HG02623 (cell line): Measurements from ENCODE around the gene ELK3.
"Not testable (repeated sequence)": the region's sequence is repeated elsewhere in the genome, so short reads cannot be mapped to it uniquely, and the experiment has no call there.

Experiments
- ATAC-seq: cut with Tn5 transposase; IDR thresholded peaks from one replicate; pipeline ENCODE4 v1.9.1; 2021; ENCODE audit warnings: moderate library complexity; ENCODE audit not compliant: unreplicated experiment

Gene ELK3

GRCh38 chr12:96302687-96303310 lies 108.6 kb downstream of the ELK3 start:
- no peak for ATAC-seq

GRCh38 chr12:96303653-96304052 lies 109.5 kb downstream of the ELK3 start:
- no peak for ATAC-seq

DNA sequence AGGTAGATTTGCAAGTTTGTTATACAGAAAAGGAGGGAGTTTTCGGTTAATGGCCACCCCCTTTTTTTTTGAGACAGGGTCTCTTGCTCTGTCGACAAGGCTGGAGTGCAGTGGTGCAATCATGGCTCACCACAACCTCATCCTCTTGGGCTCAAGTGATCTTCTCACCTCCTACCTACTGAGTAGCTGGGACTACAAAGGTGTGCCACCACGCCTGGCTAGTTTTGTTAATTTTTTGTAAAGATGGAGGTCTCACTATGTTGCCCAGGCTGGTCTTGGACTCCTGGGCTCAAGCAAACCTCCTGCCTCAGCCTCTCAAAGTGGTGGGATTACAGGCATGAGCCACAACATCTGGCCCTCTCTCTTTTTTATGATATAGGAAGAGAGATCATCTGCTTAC lies 111.5 kb downstream of the ELK3 start:
- ATAC-seq: no peak

DNA sequence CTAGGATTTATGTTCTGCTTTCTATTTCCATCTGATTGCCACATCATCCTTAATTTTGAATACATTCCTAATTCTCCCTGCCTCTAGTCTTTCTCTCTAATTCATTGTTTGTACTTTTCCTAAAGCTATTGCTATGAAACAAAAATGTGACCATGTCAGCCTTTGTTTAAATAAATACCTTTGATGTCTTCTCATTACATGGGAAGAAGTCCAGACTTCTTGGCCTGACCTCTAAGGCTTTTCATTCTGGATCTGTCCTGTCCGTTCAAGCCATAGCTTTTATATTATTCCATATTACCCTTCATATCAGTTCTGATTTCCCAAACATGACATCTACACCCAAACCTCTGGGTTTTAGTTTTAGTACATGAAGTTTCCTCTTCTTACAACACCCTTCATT lies 114.7 kb downstream of the ELK3 start:
- ATAC-seq: no peak

DNA sequence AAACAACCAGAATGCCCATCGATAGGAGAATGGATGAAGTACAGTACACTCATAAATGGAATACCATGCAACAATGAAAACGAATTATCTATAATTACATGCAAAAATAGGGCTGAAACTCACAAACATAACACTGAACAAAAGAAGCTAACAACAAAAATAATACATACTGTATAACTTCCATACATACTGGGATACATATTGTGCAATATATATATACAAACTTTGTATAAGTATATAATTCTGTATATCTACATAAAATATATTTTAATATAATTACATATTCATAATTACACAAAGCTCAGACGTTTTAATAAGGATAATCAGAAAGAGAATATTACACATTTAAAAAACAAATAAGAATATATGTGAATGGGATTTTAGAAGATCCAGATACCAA lies 115.9 kb downstream of the ELK3 start:
- ATAC-seq: no peak

DNA sequence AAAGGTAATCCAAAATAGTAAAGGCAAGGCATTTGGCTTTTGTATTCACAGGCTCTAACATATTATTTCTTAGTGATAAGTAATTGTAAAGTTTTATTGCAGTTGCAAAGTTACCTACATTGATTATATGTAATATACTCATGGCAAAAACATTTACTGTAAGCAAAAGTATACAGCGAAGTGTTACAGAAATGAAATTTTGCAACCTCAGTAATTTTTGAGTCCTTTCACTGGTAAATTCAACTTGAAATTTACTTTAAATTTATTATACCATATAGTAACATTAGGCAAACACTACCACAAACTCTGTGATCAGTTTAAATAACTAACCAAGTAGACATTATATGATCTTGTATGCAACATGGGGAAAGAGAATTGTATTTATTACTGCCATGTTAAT lies 117.0 kb downstream of the ELK3 start:
- no peak for ATAC-seq

DNA sequence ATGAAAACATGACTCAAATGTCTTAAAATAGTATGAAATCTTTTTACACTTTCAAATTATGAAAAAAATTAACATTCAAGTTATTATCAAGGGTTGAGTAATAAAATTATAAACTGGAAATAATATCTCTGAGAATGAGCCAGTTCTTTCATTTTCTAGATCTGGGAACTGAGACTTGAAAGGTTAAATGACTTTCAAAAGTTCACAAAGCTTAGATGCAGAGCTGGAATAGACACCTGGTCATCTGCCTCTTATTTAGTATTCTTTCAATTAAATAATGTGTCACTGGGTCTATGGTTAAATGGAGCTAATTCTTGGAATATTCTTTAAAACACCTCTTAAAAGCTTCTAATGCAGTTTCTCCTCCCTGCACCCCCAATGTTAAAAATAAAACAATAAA lies 119.4 kb downstream of the ELK3 start:
- no peak for ATAC-seq

- no peak for ATAC-seq
Measured at GRCh38 chr12:96314723-96315122, 120.5 kb downstream of the ELK3 start.

GRCh38 chr12:96315741-96316481 lies 121.7 kb downstream of the ELK3 start:
- ATAC-seq: not testable (repeated sequence)

DNA sequence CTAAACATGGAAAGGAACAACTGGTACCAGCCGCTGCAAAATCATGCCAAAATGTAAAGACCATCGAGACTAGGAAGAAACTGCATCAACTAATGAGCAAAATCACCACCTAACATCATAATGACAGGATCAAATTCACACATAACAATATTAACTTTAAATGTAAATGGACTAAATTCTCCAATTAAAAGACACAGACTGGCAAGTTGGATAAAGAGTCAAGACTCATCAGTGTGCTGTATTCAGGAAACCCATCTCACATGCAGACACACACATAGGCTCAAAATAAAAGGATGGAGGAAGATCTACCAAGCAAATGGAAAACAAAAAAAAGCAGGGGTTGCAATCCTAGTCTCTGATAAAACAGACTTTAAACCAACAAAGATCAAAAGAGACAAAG lies 123.6 kb downstream of the ELK3 start:
- not testable (repeated sequence) for ATAC-seq
